ENCODE results near the gene COX19.

The COX19 gene

DNA sequence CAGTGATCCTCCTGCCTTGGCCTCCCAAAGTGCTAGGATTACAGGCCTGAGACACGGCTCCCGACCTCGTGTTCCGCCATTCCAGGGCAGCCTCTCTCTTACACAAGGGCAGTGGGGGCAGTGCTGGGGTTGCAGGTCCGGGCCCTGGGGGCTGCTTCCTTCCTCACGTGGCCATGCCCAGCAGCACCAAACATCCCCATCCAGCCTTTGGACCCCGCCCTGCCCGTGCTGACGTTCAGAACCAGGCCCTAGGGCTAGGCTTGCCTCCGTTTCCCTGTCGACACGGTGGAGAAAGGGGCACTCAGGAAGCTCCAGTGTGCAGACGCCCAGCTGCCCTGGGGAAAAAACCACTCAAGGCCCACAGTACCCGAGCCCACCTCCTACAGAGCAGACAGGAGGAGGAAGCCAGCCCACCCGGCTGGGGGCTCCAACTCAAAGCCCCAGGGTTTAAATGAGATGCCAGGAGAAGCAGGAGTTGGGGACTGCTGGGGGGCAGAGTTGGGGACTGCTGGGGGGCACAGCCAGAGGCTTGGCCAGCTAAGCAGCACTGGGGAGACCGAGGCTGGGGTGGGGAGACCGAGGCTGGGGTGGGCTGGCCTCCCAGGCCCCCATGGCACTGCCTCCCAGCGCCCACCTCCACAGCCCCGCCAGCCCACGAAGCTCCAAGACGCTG, 56.8 kb downstream of the COX19 start:
- peaks cover 9% of the 10 kb centered on the region; the same call in 1 of the 2 replicates for H3K4me1 ChIP-seq (ENCODE audit: control insufficient read depth, insufficient read depth, low read length)
- H3K9me3 ChIP-seq (ENCODE audit: control insufficient read depth, insufficient read depth, low read depth, low read length), result no peaks in the 10 kb centered on the region
- H3K36me3 ChIP-seq (ENCODE audit: control insufficient read depth, insufficient read depth, low read length), result no peaks in the 10 kb centered on the region
- H3K4me3 ChIP-seq (ENCODE audit: low read depth, low read length), result no peak overlapping the region
- H3K27me3 ChIP-seq (ENCODE audit: control insufficient read depth, insufficient read depth, low read length), result no peaks in the 10 kb centered on the region
- no peak overlapping the region for H3K27ac ChIP-seq (ENCODE audit: low read depth, low read length)
- no peak overlapping the region for H3K9ac ChIP-seq (ENCODE audit: low read length)

DNA sequence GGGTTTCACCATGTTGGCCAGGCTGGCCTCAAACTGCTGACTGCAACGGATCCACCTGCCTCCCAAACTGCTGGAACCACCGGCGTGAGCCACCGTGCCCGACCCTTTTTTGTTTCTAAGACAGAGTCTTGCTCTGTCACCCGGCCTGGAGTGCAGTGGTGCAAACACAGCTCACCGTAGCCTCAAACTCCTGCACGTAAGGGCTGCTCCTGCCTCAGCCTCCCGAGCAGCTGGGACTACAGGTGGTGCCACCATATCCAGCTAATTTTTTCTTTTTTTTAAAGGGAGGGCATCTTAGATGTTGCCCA, 57.3 kb downstream of the COX19 start:
- Histone ChIP-seq H3K9me3 (ENCODE audit: control insufficient read depth, insufficient read depth, low read depth, low read length) (no peaks in the 10 kb centered on the region), H3K4me1 (ENCODE audit: control insufficient read depth, insufficient read depth, low read length) (peaks cover 4% of the 10 kb centered on the region; the same call in 1 of the 2 replicates), H3K27me3 (ENCODE audit: control insufficient read depth, insufficient read depth, low read length) (no peaks in the 10 kb centered on the region), H3K27ac (ENCODE audit: low read depth, low read length) (no peak overlapping the region), H3K9ac (ENCODE audit: low read length) (no peak overlapping the region), H3K36me3 (ENCODE audit: control insufficient read depth, insufficient read depth, low read length) (no peaks in the 10 kb centered on the region), H3K4me3 (ENCODE audit: low read depth, low read length) (no peak overlapping the region)

GRCh38 chr7:917255-918117, 57.9 kb downstream of the COX19 start:
- no peak overlapping the region for H3K9ac ChIP-seq (ENCODE audit: low read length)
- no peak overlapping the region for H3K4me3 ChIP-seq (ENCODE audit: low read depth, low read length)
- no peaks in the 10 kb centered on the region for H3K36me3 ChIP-seq (ENCODE audit: control insufficient read depth, insufficient read depth, low read length)
- no peaks in the 10 kb centered on the region for H3K9me3 ChIP-seq (ENCODE audit: control insufficient read depth, insufficient read depth, low read depth, low read length)
- no peaks in the 10 kb centered on the region for H3K4me1 ChIP-seq (ENCODE audit: control insufficient read depth, insufficient read depth, low read length)
- H3K27me3 ChIP-seq (ENCODE audit: control insufficient read depth, insufficient read depth, low read length), result no peaks in the 10 kb centered on the region
- H3K27ac ChIP-seq (ENCODE audit: low read depth, low read length), result no peak overlapping the region

DNA sequence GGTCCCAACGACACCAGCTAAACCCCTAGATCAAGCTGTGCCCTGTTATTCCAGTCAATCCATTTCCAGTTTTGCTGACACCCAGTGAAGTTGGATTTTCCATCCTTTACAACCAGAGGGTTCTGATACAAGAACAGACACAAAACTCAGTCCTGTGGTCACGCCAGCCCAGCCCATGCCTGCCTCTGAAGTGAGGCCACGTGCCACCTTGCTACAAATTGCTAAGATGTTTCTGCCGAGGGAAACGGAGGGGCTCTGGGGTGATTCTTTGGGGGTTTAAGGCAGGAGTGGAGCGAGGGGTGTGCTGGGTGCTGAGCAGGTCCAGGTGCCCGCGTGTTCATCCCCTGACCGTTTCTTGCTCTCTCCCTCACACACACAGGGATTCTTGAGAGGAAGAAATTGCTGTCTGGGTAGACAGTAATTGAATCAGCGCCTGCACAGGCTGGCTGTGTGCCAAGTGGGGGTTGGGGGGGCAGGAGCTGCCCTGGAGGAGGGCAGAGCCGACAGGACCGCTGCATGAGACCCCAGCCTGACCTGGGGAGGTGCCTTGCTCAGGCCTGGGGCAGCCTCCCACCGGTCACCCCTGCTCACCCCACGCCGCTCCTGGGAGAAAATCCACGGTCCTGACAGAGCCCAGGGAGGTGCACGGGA, 58.9 kb downstream of the COX19 start:
- H3K9me3 ChIP-seq (ENCODE audit: control insufficient read depth, insufficient read depth, low read depth, low read length), result no peaks in the 10 kb centered on the region
- no peak overlapping the region for H3K9ac ChIP-seq (ENCODE audit: low read length)
- H3K27me3 ChIP-seq (ENCODE audit: control insufficient read depth, insufficient read depth, low read length), result no peaks in the 10 kb centered on the region; the same call in 1 of the 2 replicates
- H3K36me3 ChIP-seq (ENCODE audit: control insufficient read depth, insufficient read depth, low read length), result no peaks in the 10 kb centered on the region
- no peak overlapping the region for H3K4me3 ChIP-seq (ENCODE audit: low read depth, low read length)
- H3K4me1 ChIP-seq (ENCODE audit: control insufficient read depth, insufficient read depth, low read length), result no peaks in the 10 kb centered on the region
- H3K27ac ChIP-seq (ENCODE audit: low read depth, low read length), result no peak overlapping the region

Measured in HUES6 (cell line).